Activated effector memory CD4-positive, alpha-beta T cell treated with Interleukin-2 at 50 U/mL for 16 hours (primary cell): ENCODE data around the gene GGN.
"Not testable (repeated sequence)": the region's sequence is repeated elsewhere in the genome, so short reads cannot be mapped to it uniquely, and the experiment has no call there.

Experiments used
- DNase-seq: peaks from one replicate; pipeline ENCODE4 v3.0.0-alpha.2; 2020

GGN gene

GRCh38 chr19:38411041-38411712 lies 23.3 kb upstream of the GGN start:
- no peak for DNase-seq

- DNase-seq: not testable (repeated sequence)
Observed at GRCh38 chr19:38410407-38410806, 22.6 kb upstream of the GGN start.

GRCh38 chr19:38409631-38410133 lies 21.8 kb upstream of the GGN start:
- no peak for DNase-seq

GRCh38 chr19:38405276-38405675 lies 17.4 kb upstream of the GGN start:
- no peak for DNase-seq

- no peak for DNase-seq
Observed at GRCh38 chr19:38404858-38405257, 17.0 kb upstream of the GGN start.

- DNase-seq: peak; percentile 98
Observed at GRCh38 chr19:38402967-38403674, 15.3 kb upstream of the GGN start, which contains the start of gene FAM98C. Gene FAM98C (plus strand): TSS chr19:38403093. CDS start chr19:38403154, 61 bp downstream.

- DNase-seq: no peak
Observed at GRCh38 chr19:38402623-38402966, 14.8 kb upstream of the GGN start.

GRCh38 chr19:38401148-38401547 lies 13.3 kb upstream of the GGN start:
- no peak for DNase-seq

- DNase-seq: no peak
Observed at GRCh38 chr19:38400361-38400760, 12.5 kb upstream of the GGN start.

- no peak for DNase-seq
Observed at GRCh38 chr19:38399537-38399936, 11.7 kb upstream of the GGN start.

GRCh38 chr19:38399081-38399480 lies 11.2 kb upstream of the GGN start:
- no peak for DNase-seq

- peak; percentile 44 for DNase-seq
Observed at GRCh38 chr19:38395381-38396114, 7.7 kb upstream of the GGN start.

- DNase-seq: peak; percentile 56
Observed at GRCh38 chr19:38394488-38394887, 6.7 kb upstream of the GGN start.

- DNase-seq: no peak
Observed at GRCh38 chr19:38392707-38393308, 5.0 kb upstream of the GGN start.

GRCh38 chr19:38391911-38392464 lies 4.2 kb upstream of the GGN start:
- DNase-seq: no peak

- no peak for DNase-seq
Observed at GRCh38 chr19:38389957-38390924, 2.4 kb upstream of the GGN start.

- DNase-seq: no peak
Observed at GRCh38 chr19:38389101-38389925, 1.5 kb upstream of the GGN start.

GRCh38 chr19:38388349-38389100 lies 691 bp upstream of the GGN start, which contains the start of gene SPRED3:
Gene SPRED3 (plus strand): TSS chr19:38388697. CDS start chr19:38390303, 1,606 bp downstream.
- no peak for DNase-seq

GRCh38 chr19:38386971-38387549 lies 774 bp downstream of the GGN start:
- no peak for DNase-seq
